Panc1 (cell line): ENCODE results near the gene CCR7. TPM values are rescaled to one million over a fixed set of nuclear protein-coding genes. Genes with fewer than 3 reads are reported as not detected.

Experiments
- ATAC-seq: fragments of 200-7000 bp; cut with Tn5 transposase; 2 replicates; pipeline ENCODE4 v1.9.1; 2020; ENCODE audit warnings: mild to moderate bottlenecking, moderate library complexity
- BruUV-seq: library from RNA; stranded (reverse); fragments of 400-500 nt; replicated peaks from 2 replicates; lab custom pipeline; 2021; lab: Mats Ljungman, UMichigan
- CTCF ChIA-PET: fragments of 300-600 bp; sonication (Branson Sonifier 250); formaldehyde crosslinking; loops from one replicate; lab custom pipeline; 2022; ENCODE audit warnings: antibody characterized with exemption; lab: Charles Lee
- POLR2A ChIA-PET: fragments of 300-600 bp; sonication (Branson Sonifier 250); formaldehyde crosslinking; loops from one replicate; lab custom pipeline; 2022; ENCODE audit warnings: antibody characterized with exemption; lab: Charles Lee
- DNase-seq: peaks from one replicate; pipeline ENCODE4 v3.0.0-alpha.2; 2010; ENCODE audit warnings: low read depth, low spot score
- H3K27ac ChIP-seq: 2 replicates; pipeline ENCODE4 v1.5.1; 2011; ENCODE audit warnings: mild to moderate bottlenecking, low read length, inconsistent platforms
- H3K27me3 ChIP-seq: fragments of 200-500 bp; sonication (Bioruptor generic); 2 replicates; pipeline ENCODE4 v1.6.0; 2014; ENCODE audit warnings: low read length, inconsistent platforms; ENCODE audit not compliant: control insufficient read depth, insufficient read depth
- H3K36me3 ChIP-seq: fragments of 200-500 bp; sonication (Bioruptor generic); 2 replicates; pipeline ENCODE4 v1.5.1; 2014; ENCODE audit warnings: inconsistent platforms, mild to moderate bottlenecking, low read length, moderate library complexity; ENCODE audit not compliant: control insufficient read depth, insufficient read depth
- H3K4me1 ChIP-seq: 2 replicates; pipeline ENCODE4 v1.5.1; 2011; ENCODE audit warnings: inconsistent platforms, mild to moderate bottlenecking, low read length, moderate library complexity; ENCODE audit not compliant: control insufficient read depth, insufficient read depth
- H3K4me3 ChIP-seq, 2 experiments: 2 replicates each; pipeline ENCODE4 v1.5.1; 2011 to 2012; ENCODE audit warnings: low read depth in 2 of 2, low read length in 2 of 2, mild to moderate bottlenecking in 2 of 2, inconsistent platforms in 1 of 2, moderate library complexity in 1 of 2
- H3K9me3 ChIP-seq: fragments of 200-500 bp; sonication (Bioruptor generic); 2 replicates; pipeline ENCODE4 v1.5.1; 2014; ENCODE audit warnings: low read depth, mild to moderate bottlenecking, inconsistent platforms, low read length, moderate library complexity; ENCODE audit not compliant: control insufficient read depth, insufficient read depth
- CTCF ChIP-seq: fragments of 450-650 bp; IDR thresholded peaks from 2 replicates; pipeline ENCODE4 v1.5.1; 2017; ENCODE audit warnings: mild to moderate bottlenecking
- POLR2AphosphoS5 ChIP-seq: IDR thresholded peaks from 2 replicates; pipeline ENCODE4 v1.6.1; 2012; ENCODE audit warnings: mild to moderate bottlenecking, low read depth, low read length, moderate library complexity
- SIN3A ChIP-seq: IDR thresholded peaks from 2 replicates; pipeline ENCODE4 v1.6.1; 2012; ENCODE audit warnings: low read depth, mild to moderate bottlenecking, low read length, moderate library complexity, borderline replicate concordance; ENCODE audit not compliant: insufficient read depth
- TCF7L2 ChIP-seq: IDR thresholded peaks from 2 replicates; pipeline ENCODE4 v1.6.1; 2011; ENCODE audit warnings: mild to moderate bottlenecking, low read depth, low read length, inconsistent platforms
- in situ Hi-C: cut with HindIII; loops from 2 replicates; pipeline ENCODE4 v1.10.0; 2016; ENCODE audit warnings: low sequenced_read_pairs, low pct_unique_long_range_greater_than_20kb
- intact Hi-C: fragments of 100-400 bp; cut with micrococcal nuclease; formaldehyde crosslinking; loops from one replicate; pipeline ENCODE4 v1.10.0; 2022; ENCODE audit not compliant: unreplicated experiment
- total RNA-seq: library from RNA; stranded (reverse); gene quantifications from one replicate; pipeline ENCODE4 v1.2.1, GENCODE V29; 2021; ENCODE audit not compliant: unreplicated experiment
- TF ChIP-seq, protein P1 (sequence below), 2 experiments: IDR thresholded peaks; 2 replicates each; pipeline ENCODE4 v1.6.1; 2011 to 2012; ENCODE audit warnings: low read depth in 2 of 2, control low read depth in 1 of 2, low read length in 1 of 2, mild to moderate bottlenecking in 1 of 2, moderate library complexity in 1 of 2; ENCODE audit not compliant: insufficient read depth in 1 of 2

Gene CCR7
- total RNA-seq, 1 experiment from 2014 or later = 0.44 TPM

- ChIA-PET POLR2A (no interaction called here), CTCF (no interaction called here)
- no peak overlapping the region for H3K27ac ChIP-seq
- TF ChIP-seq, protein P1, sequence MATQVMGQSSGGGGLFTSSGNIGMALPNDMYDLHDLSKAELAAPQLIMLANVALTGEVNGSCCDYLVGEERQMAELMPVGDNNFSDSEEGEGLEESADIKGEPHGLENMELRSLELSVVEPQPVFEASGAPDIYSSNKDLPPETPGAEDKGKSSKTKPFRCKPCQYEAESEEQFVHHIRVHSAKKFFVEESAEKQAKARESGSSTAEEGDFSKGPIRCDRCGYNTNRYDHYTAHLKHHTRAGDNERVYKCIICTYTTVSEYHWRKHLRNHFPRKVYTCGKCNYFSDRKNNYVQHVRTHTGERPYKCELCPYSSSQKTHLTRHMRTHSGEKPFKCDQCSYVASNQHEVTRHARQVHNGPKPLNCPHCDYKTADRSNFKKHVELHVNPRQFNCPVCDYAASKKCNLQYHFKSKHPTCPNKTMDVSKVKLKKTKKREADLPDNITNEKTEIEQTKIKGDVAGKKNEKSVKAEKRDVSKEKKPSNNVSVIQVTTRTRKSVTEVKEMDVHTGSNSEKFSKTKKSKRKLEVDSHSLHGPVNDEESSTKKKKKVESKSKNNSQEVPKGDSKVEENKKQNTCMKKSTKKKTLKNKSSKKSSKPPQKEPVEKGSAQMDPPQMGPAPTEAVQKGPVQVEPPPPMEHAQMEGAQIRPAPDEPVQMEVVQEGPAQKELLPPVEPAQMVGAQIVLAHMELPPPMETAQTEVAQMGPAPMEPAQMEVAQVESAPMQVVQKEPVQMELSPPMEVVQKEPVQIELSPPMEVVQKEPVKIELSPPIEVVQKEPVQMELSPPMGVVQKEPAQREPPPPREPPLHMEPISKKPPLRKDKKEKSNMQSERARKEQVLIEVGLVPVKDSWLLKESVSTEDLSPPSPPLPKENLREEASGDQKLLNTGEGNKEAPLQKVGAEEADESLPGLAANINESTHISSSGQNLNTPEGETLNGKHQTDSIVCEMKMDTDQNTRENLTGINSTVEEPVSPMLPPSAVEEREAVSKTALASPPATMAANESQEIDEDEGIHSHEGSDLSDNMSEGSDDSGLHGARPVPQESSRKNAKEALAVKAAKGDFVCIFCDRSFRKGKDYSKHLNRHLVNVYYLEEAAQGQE (IDR thresholded peaks at IDR 0.05; ENCODE audit: insufficient read depth in 1 of 2, low read depth in 2 of 2, low read length in 1 of 2) = no peak
- TF ChIP-seq CTCF (no peak), SIN3A (no peak), POLR2AphosphoS5 (no peak), TCF7L2 (no peak)
- H3K27me3 ChIP-seq = no peaks in the 10 kb centered on the region
- no peaks in the 10 kb centered on the region for H3K36me3 ChIP-seq
- H3K4me3 ChIP-seq = no peak overlapping the region
- H3K9me3 ChIP-seq = no peaks in the 10 kb centered on the region
- in situ Hi-C loops (no loop called here), intact Hi-C loops (no loop called here)
- ATAC-seq = no peak
- peaks cover 11% of the 10 kb centered on the region for H3K4me1 ChIP-seq
- no peak for DNase-seq
- no TSS peak for BruUV-seq
These were observed 50.3 kb downstream of the CCR7 start for GRCh38 chr17:40515011-40515410.

- Histone ChIP-seq H3K4me3 (no peak overlapping the region), H3K27ac (no peak overlapping the region), H3K27me3 (no peaks in the 10 kb centered on the region), H3K9me3 (no peaks in the 10 kb centered on the region), H3K36me3 (no peaks in the 10 kb centered on the region), H3K4me1 (peaks cover 12% of the 10 kb centered on the region)
- no peak for TF ChIP-seq CTCF
- TF ChIP-seq, protein P1 (IDR thresholded peaks at IDR 0.05; ENCODE audit: insufficient read depth in 1 of 2, low read depth in 2 of 2, low read length in 1 of 2) = no peak
- TF ChIP-seq POLR2AphosphoS5 = no peak
- no peak for TF ChIP-seq TCF7L2
- no peak for TF ChIP-seq SIN3A
- no peak for DNase-seq
- no TSS peak for BruUV-seq
- no peak for ATAC-seq
- intact Hi-C loops = no loop called here
- in situ Hi-C loops = no loop called here
- POLR2A ChIA-PET = no interaction called here
- CTCF ChIA-PET = no interaction called here
These were observed 51.0 kb downstream of the CCR7 start for GRCh38 chr17:40514013-40514875.
